Kidney (tissue), 14 donors: Measurements from ENCODE around the gene OR51I1. TPM values are rescaled to one million over a fixed set of nuclear protein-coding genes. Genes with fewer than 3 reads are reported as not detected.

Experiments
- DNase-seq, 5 donors: peaks; one replicate each; pipeline ENCODE4 v3.0.0-alpha.2; 2013 to 2020
- FAIRE-seq: peaks from 2 replicates; lab custom pipeline; 2012; peaks lifted over from hg19 to GRCh38; lab: Jason Lieb, UNC
- H3K27ac ChIP-seq, 2 donors: one replicate each; pipeline ENCODE4 v1.7.0; 2013; ENCODE audit warnings: low read depth in 2 of 2, low read length in 2 of 2, inconsistent platforms in 1 of 2
- H3K27me3 ChIP-seq: one replicate; pipeline ENCODE4 v1.7.1; 2013; ENCODE audit warnings: low read length, inconsistent platforms; ENCODE audit not compliant: control insufficient read depth, insufficient read depth
- H3K36me3 ChIP-seq, 3 donors: one replicate each; pipeline versions ENCODE4 v1.7.0 to v1.7.1; 2013; ENCODE audit warnings: low read length in 3 of 3, control low read depth in 1 of 3, inconsistent platforms in 1 of 3; ENCODE audit not compliant: insufficient read depth in 3 of 3, control insufficient read depth in 2 of 3
- H3K4me1 ChIP-seq, 3 donors: one replicate each; pipeline versions ENCODE4 v1.7.0 to v1.7.1; 2013; ENCODE audit warnings: low read length in 3 of 3, inconsistent platforms in 1 of 3, low read depth in 1 of 3; ENCODE audit not compliant: control insufficient read depth in 2 of 3, insufficient read depth in 2 of 3
- H3K4me3 ChIP-seq, 3 donors: one replicate each; pipeline versions ENCODE4 v1.7.0 to v1.8.1; 2013; ENCODE audit warnings: low read length in 3 of 3, control low read depth in 1 of 3, inconsistent platforms in 1 of 3
- H3K9ac ChIP-seq, 3 donors: one replicate each; pipeline versions ENCODE4 v1.7.0 to v1.7.1; 2013; ENCODE audit warnings: low read length in 3 of 3, control low read depth in 1 of 3, inconsistent platforms in 1 of 3
- H3K9me3 ChIP-seq, 3 donors: one replicate each; pipeline versions ENCODE4 v1.7.0 to v1.7.1; 2013; ENCODE audit warnings: low read length in 3 of 3, control low read depth in 1 of 3, inconsistent platforms in 1 of 3; ENCODE audit not compliant: control insufficient read depth in 2 of 3, insufficient read depth in 1 of 3
- CTCF ChIP-seq: IDR thresholded peaks from 3 replicates; pipeline ENCODE4 v1.5.1; 2012; ENCODE audit warnings: mild to moderate bottlenecking, moderate library complexity, borderline replicate concordance; ENCODE audit not compliant: insufficient read depth; ENCODE audit errors: extremely low read depth
- intact Hi-C: fragments of 100-400 bp; cut with DNase I; formaldehyde crosslinking; loops from one replicate; pipeline ENCODE4 v1.11.1; 2022
- polyA plus RNA-seq: library from polyadenylated mRNA; stranded (reverse); fragments of 350-450 nt; fragmentation: Illumina TruSeq; extraction: RNeasy Lipid Tissue Mini Kit (QIAGEN cat#74804); gene quantifications from one replicate; pipeline ENCODE4 v1.2.3, GENCODE V29; 2014; ENCODE audit warnings: low read depth, low replicate concordance; ENCODE audit not compliant: insufficient read depth
- total RNA-seq: library from RNA; stranded (reverse); fragmentation: NEBNext Ultra II Directional; extraction: Animal tissue kit (Norgen Biotek cat#: 25700); gene quantifications from one replicate; pipeline ENCODE4 v1.2.1, GENCODE V29; 2021
- donor health status: control.
- donor health status: control.
- donor health status: control.
- donor health status: control.
- donor health status: control.
- donor health status: DM: yes; HTN: yes; CAD: no.
- donor health status: Normal renal cell carcinoma (clear cell type).

Gene OR51I1
- total and polyA plus RNA-seq, 2 donors from 2014 or later = 0.35 TPM; not detected in 1

- FAIRE-seq (no peak), DNase-seq (peak in 1 of 5 donors; percentile 62)
- Histone ChIP-seq H3K36me3 (no peaks in the 10 kb centered on the region), H3K9ac (no peak overlapping the region), H3K4me3 (no peak overlapping the region), H3K4me1 (no peaks in the 10 kb centered on the region), H3K27ac (no peak overlapping the region), H3K27me3 (no peaks in the 10 kb centered on the region), H3K9me3 (no peaks in the 10 kb centered on the region)
- no peak for TF ChIP-seq CTCF
- intact Hi-C loops = no loop called here
Observed at GRCh38 chr11:5460983-5461621, 19.8 kb upstream of the OR51I1 start.

- Histone ChIP-seq H3K27me3 (no peaks in the 10 kb centered on the region), H3K4me1 (no peaks in the 10 kb centered on the region), H3K9me3 (no peaks in the 10 kb centered on the region), H3K36me3 (no peaks in the 10 kb centered on the region), H3K9ac (no peak overlapping the region), H3K27ac (no peak overlapping the region), H3K4me3 (no peak overlapping the region)
- intact Hi-C loops = no loop called here
- FAIRE-seq (no peak), DNase-seq (no peak)
- no peak for TF ChIP-seq CTCF
Observed at GRCh38 chr11:5449432-5449831, 8.1 kb upstream of the OR51I1 start.

- no peaks in the 10 kb centered on the region for H3K36me3 ChIP-seq
- no peaks in the 10 kb centered on the region for H3K27me3 ChIP-seq
- no peaks in the 10 kb centered on the region for H3K4me1 ChIP-seq
- H3K9me3 ChIP-seq = no peaks in the 10 kb centered on the region
- no peak within 1 kb of the TSS for H3K27ac ChIP-seq
- FAIRE-seq (no peak), DNase-seq (no peak)
- no peak within 1 kb of the TSS for H3K4me3 ChIP-seq
- no peak for TF ChIP-seq CTCF
- H3K9ac ChIP-seq = no peak within 1 kb of the TSS
- intact Hi-C loops = no loop called here
Observed at GRCh38 chr11:5449023-5449422, 7.7 kb upstream of the OR51I1 start, which contains the start of gene OR51I2. OR51I2 (plus strand) TSS chr11:5449323; CDS start chr11:5453489, 4,166 bp downstream.
